ENCODE data around the gene IL17RB.

Gene IL17RB

DNA sequence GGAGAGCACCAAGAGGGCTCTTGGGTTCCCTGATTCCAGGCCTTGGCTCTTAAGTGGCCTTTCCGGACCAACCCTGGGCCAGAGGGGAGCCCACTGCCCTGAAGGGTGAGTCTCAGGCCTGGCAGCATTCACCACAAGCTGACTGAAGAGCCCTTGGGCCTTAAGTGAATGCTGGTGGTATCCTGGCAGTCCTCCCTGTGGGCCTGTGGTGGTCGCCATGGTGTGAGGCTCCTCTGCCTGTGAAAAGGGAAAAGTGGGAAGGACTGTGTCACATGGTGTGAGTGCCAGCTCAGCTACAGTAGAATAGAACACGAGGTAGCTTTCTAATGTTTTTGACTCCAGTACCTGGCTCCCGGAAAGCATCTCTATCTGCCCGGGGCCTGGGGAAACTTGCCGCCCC lies 15.4 kb upstream of the IL17RB start:
- DNase-seq (ENCODE audit: insufficient read length, low spot score) (no peak), FAIRE-seq (no peak)
- TF ChIP-seq, protein P1, sequence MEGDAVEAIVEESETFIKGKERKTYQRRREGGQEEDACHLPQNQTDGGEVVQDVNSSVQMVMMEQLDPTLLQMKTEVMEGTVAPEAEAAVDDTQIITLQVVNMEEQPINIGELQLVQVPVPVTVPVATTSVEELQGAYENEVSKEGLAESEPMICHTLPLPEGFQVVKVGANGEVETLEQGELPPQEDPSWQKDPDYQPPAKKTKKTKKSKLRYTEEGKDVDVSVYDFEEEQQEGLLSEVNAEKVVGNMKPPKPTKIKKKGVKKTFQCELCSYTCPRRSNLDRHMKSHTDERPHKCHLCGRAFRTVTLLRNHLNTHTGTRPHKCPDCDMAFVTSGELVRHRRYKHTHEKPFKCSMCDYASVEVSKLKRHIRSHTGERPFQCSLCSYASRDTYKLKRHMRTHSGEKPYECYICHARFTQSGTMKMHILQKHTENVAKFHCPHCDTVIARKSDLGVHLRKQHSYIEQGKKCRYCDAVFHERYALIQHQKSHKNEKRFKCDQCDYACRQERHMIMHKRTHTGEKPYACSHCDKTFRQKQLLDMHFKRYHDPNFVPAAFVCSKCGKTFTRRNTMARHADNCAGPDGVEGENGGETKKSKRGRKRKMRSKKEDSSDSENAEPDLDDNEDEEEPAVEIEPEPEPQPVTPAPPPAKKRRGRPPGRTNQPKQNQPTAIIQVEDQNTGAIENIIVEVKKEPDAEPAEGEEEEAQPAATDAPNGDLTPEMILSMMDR (IDR thresholded peaks at IDR 0.05; ENCODE audit: insufficient read depth, missing control alignments): no peak

DNA sequence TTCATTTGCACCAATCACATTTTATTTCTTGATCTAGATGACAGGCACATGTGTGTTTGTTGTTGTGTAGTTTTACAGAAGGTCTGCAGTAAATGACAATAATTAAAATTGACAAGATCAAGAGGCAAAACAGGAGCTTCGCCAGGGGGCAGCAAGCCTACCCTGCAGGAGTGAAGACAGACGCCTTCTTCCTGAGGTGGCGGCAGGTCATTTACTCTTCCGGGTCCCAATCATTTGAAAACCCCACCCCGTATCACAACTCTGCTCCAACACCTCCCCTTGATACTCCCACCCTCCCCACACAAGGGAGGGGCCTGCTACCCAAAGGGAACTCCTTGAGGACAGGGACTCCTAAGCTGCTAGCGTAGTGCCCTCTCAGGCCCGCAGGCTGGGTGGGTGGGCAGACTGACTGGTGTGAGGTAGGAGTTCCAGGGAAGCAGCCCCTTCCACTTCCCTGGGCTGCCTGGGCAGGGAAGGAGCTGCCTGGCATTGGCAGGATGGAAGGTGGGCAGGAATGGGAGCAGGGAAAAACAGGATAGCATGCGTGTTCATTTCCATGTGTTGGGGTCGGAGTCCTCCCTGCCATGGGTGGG lies 13.2 kb upstream of the IL17RB start:
- FAIRE-seq: no peak
- TF ChIP-seq, protein P1 (IDR thresholded peaks at IDR 0.05; ENCODE audit: insufficient read depth, missing control alignments): no peak
- DNase-seq (ENCODE audit: insufficient read length, low spot score): no peak

DNA sequence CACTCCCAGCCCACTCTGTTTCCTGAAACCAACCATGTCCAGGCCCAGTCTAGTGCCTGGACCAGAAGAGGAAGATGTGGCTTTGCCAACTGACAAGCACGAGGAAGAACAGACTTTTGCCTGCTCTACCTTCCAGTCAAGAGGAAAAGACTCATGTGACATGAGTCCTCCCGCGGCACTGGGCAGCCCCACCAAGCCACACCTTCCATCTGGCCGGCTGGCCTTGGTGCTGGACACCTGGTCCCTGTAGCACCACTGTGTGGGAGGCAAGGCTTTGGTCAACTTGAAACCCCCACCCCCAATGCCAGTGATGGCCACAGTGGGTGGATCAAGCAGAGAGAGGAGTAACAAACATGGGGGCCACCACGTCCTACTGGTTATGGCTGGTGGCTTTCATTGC lies 12.7 kb upstream of the IL17RB start:
- TF ChIP-seq, protein P1 (IDR thresholded peaks at IDR 0.05; ENCODE audit: insufficient read depth, missing control alignments): no peak
- no peak for FAIRE-seq
- no peak for DNase-seq (ENCODE audit: insufficient read length, low spot score)

- TF ChIP-seq, protein P1 (IDR thresholded peaks at IDR 0.05; ENCODE audit: insufficient read depth, missing control alignments): no peak
- DNase-seq (ENCODE audit: insufficient read length, low spot score): no peak
These were observed 11.8 kb upstream of the IL17RB start for GRCh38 chr3:53834429-53835095.

GRCh38 chr3:53835257-53835656 lies 11.1 kb upstream of the IL17RB start:
- no peak for DNase-seq (ENCODE audit: insufficient read length, low spot score)
- TF ChIP-seq, protein P1 (IDR thresholded peaks at IDR 0.05; ENCODE audit: insufficient read depth, missing control alignments): no peak
- no peak for FAIRE-seq

More at GRCh38 chr3:53834429-53835095, 11.8 kb upstream of the IL17RB start:
- FAIRE-seq: no peak

DNA sequence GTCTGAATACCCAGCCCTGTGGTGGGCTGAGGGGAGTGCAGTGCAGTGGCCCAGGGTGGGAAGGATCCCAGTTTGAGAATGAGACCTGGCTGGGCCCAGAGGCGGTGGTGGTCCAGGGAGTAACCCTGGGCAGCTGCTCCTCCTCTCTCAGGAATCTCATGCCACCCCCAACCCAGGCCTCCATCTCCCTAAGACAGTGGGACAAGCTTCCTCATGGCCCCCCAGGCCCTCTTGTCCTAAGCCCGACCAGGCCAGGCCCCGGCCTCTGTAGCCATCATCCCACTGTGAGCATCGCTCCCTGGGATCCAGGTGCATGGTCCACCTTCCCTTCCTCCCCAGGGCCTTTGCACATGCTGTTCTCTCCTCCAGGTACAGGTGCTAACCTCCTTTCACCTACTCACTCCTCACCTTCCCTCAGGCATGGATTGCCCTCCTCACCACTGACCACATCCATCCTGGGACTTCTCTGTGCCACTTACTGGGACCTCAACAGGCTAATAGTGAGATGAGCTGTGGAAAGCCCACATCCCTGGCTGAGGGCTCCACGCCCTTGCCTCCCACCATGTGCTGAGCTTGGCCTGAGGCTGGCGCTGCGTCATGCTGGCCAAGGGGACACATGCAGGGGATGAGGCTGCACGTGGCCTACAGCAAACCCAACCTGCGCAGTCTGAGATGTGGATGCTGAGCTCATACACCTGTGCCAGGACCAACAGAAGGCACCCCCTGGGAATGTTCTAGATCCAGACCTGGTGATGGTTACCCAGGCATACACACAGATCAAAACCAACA lies 10.1 kb upstream of the IL17RB start:
- TF ChIP-seq, protein P1 (IDR thresholded peaks at IDR 0.05; ENCODE audit: insufficient read depth, missing control alignments): no peak
- no peak for FAIRE-seq
- DNase-seq (ENCODE audit: insufficient read length, low spot score): no peak

Data from D721Med (cell line).